Right lobe of liver (tissue), 6 donors: ENCODE results near the gene CENPU. TPM values are rescaled to one million over a fixed set of nuclear protein-coding genes. Genes with fewer than 3 reads are reported as not detected.
A peak's percentile ranks its signal among the peaks of the same experiment; 100 is the strongest.

Source experiments
- ATAC-seq, 4 donors: fragments of 200-7000 bp; cut with Tn5 transposase; one replicate each; pipeline ENCODE4 v1.9.1; 2020; ENCODE audit warnings: mild to moderate bottlenecking in 4 of 4, moderate library complexity in 4 of 4
- DNase-seq, 3 donors: peaks; one replicate each; pipeline ENCODE4 v3.0.0-alpha.2; 2020
- H3K27ac ChIP-seq, 3 donors: fragments of 200-600 bp; one replicate each; pipeline ENCODE4 v1.8.0; 2022
- H3K27me3 ChIP-seq, 2 donors: fragments of 200-600 bp; one replicate each; pipeline ENCODE4 v1.8.0; 2022
- H3K36me3 ChIP-seq, 4 donors: fragments of 200-600 bp; sonication (generic) in 1 of 4; one replicate each; pipeline versions ENCODE4 v1.5.1 to v1.8.0; 2017 to 2022; ENCODE audit warnings: control low read depth in 1 of 4
- H3K4me1 ChIP-seq, 4 donors: fragments of 200-600 bp; sonication (generic) in 1 of 4; one replicate each; pipeline versions ENCODE4 v1.5.1 to v1.8.0; 2017 to 2022; ENCODE audit warnings: control low read depth in 1 of 4
- H3K4me3 ChIP-seq, 3 donors: fragments of 200-600 bp; one replicate each; pipeline ENCODE4 v1.8.0; 2022
- H3K9me3 ChIP-seq, 4 donors: fragments of 200-600 bp; sonication (generic) in 1 of 4; one replicate each; pipeline versions ENCODE4 v1.5.1 to v1.8.0; 2017 to 2022; ENCODE audit warnings: control low read depth in 1 of 4
- POLR2A ChIP-seq: fragments of 450-650 bp; IDR thresholded peaks from one replicate; pipeline ENCODE4 v1.6.1; 2017; ENCODE audit warnings: antibody characterized with exemption, mild to moderate bottlenecking
- WGBS: methylation state at CpG from one replicate; pipeline ENCODE4 v1.1.6; 2018; ENCODE audit warnings: low coverage, low lambda C conversion rate; ENCODE audit not compliant: insufficient coverage; ENCODE audit errors: missing lambda C conversion rate; 5-methylcytosine and 5-hydroxymethylcytosine counted together
- intact Hi-C, 2 donors: fragments of 100-400 bp; cut with DNase I; formaldehyde crosslinking; loops; one replicate each; pipeline versions ENCODE4 v1.11.2 to v1.14.1; 2022
- total RNA-seq, 6 experiments: library from RNA; depleted of rRNA in 2 of 6; stranded (reverse); fragments of >200 nt in 2 of 6; fragmentation: NEBNext Ultra II Directional in 3 of 6; extraction: Animal tissue kit (Norgen Biotek cat#: 25700) in 3 of 6; gene quantifications; one replicate each; pipeline versions ENCODE4 v1.1.0 to v1.2.4, GENCODE V29; 2016 to 2023
- TF ChIP-seq, protein P1 (sequence below), 4 donors: fragments of 200-600 bp in 3 of 4; fragments of 450-650 bp in 1 of 4; IDR thresholded peaks; one replicate each; pipeline versions ENCODE4 v1.5.1 to v1.8.0; 2016 to 2022; ENCODE audit warnings: antibody characterized with exemption in 4 of 4, mild to moderate bottlenecking in 2 of 4
- donor health status: DM: no; HTN: yes; CAD: no.
- donor health status: DM: no; HTN: no; CAD: no.
- donor health status: DM: no; HTN: no; CAD: no.
- donor health status: DM: no; HTN: yes; CAD: no.
- donor health status: DM: no; HTN: yes; CAD: no.

CENPU gene
- total RNA-seq, 6 experiments from 2014 or later: 0.84 to 10.0 (median 1.5) TPM

DNA sequence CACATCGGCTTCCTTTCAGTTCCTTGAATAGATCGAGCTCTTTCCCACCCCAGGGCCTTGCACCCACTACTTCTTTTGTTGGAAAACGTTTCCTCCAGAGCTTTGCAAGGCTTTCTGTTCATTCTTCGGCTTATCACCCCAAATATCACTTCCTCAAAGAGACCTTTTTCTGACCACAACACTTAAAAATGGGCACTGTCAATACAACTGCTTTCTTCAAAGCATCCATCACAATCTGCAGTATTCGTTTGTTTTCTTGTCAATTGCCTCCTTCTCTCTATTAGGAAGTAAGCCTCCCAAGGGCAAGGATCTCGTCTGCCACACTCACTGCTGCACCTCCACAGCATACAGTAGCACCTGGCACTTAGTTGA, 17.7 kb upstream of the CENPU start:
- DNase-seq: no peak
- ATAC-seq: peak in 1 of 4 donors; percentile 3
- no peak for TF ChIP-seq POLR2A
- TF ChIP-seq, protein P1, sequence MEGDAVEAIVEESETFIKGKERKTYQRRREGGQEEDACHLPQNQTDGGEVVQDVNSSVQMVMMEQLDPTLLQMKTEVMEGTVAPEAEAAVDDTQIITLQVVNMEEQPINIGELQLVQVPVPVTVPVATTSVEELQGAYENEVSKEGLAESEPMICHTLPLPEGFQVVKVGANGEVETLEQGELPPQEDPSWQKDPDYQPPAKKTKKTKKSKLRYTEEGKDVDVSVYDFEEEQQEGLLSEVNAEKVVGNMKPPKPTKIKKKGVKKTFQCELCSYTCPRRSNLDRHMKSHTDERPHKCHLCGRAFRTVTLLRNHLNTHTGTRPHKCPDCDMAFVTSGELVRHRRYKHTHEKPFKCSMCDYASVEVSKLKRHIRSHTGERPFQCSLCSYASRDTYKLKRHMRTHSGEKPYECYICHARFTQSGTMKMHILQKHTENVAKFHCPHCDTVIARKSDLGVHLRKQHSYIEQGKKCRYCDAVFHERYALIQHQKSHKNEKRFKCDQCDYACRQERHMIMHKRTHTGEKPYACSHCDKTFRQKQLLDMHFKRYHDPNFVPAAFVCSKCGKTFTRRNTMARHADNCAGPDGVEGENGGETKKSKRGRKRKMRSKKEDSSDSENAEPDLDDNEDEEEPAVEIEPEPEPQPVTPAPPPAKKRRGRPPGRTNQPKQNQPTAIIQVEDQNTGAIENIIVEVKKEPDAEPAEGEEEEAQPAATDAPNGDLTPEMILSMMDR (IDR thresholded peaks at IDR 0.05): no peak
- peaks cover 10 to 31% (median 18%) of the 10 kb centered on the region in 4 donors for H3K36me3 ChIP-seq
- H3K4me3 ChIP-seq: no peak overlapping the region
- peaks cover 0 to 54% (median 13%) of the 10 kb centered on the region in 4 donors for H3K4me1 ChIP-seq
- H3K9me3 ChIP-seq: no peaks in the 10 kb centered on the region
- WGBS: 40% methylated on average over 6 of the region's 6 CpGs
- peak overlapping the region in 1 of 3 donors; percentile 74 for H3K27ac ChIP-seq
- intact Hi-C loops: loop anchor here in 1 of 2 donors (10.0 kb wide), 1 partner anchor 233 kb away; no protein-coding TSS in a partner anchor
- no peaks in the 10 kb centered on the region for H3K27me3 ChIP-seq

DNA sequence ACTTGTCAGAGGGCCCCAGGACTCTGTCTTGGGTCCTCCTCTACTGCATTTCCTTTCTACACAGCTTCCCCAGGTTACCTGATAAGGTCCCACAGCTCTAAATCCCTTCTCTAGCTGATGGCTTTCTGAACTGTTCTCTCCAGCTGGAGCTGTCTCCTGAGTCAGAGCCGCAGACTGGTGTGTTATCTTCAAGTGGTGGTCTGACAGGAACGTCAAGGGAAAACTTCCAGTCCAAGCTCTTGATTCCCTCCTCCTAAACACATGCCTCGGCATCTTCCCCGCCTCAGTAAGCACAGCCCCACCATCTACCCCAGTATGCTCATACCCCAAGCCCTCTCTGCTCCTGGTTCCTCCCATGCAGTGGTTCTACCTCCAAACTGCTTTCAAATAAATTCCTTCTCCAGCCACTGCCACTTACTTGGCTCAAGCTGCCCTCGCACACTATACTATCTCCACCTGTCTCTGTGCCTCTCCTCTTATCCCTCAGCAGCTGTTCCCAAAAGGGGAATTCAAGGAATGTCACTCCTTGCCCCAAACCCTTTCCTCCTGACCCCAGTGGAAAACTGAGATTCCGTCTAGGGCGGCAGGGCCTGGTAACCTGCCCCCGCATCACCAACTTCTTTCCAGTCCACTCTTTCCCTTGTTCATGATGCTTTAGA, 17.2 kb upstream of the CENPU start:
- WGBS: 51% methylated on average over 8 of the region's 8 CpGs
- no peak overlapping the region for H3K4me3 ChIP-seq
- no peaks in the 10 kb centered on the region for H3K9me3 ChIP-seq
- H3K36me3 ChIP-seq: peaks cover 6 to 25% (median 13%) of the 10 kb centered on the region in 4 donors
- no peaks in the 10 kb centered on the region for H3K27me3 ChIP-seq
- peak overlapping the region in 1 of 3 donors; percentile 74 for H3K27ac ChIP-seq
- DNase-seq: no peak
- peaks cover 0 to 59% (median 15%) of the 10 kb centered on the region in 4 donors for H3K4me1 ChIP-seq
- TF ChIP-seq POLR2A: no peak
- TF ChIP-seq, protein P1 (IDR thresholded peaks at IDR 0.05): no peak
- ATAC-seq: peak in 2 of 4 donors; percentile 0 to 14
- intact Hi-C loops: loop anchor here in 1 of 2 donors (10.0 kb wide), 1 partner anchor 234 kb away; no protein-coding TSS in a partner anchor

DNA sequence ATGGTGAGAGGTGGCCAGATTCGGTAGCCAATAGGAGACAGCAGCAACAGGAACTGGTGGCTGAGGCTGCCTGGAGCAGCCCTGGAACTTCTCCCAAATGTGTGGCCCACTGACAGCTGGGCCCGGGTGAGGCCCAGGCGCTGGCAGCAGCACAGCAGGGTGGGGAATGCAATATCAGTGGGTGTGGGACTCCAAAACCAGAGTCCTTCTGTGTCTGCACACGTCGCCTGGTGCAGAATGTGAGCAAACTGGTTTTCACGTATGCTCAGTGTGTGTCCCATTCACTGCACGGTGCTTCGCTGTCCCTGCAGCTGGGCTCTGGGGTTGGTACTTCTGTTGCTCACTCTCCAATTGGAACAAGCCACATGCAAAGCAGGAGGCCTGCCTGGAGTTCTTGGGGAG, 14.4 kb upstream of the CENPU start:
- Histone ChIP-seq H3K27me3 (no peaks in the 10 kb centered on the region), H3K27ac (peak overlapping the region in 2 of 3 donors; percentile 20 to 74), H3K36me3 (no peaks in the 10 kb centered on the region), H3K9me3 (no peaks in the 10 kb centered on the region), H3K4me1 (peaks cover 0 to 70% (median 17%) of the 10 kb centered on the region in 4 donors), H3K4me3 (no peak overlapping the region)
- ATAC-seq (no peak), DNase-seq (no peak)
- intact Hi-C loops: no loop called here
- TF ChIP-seq, protein P1 (IDR thresholded peaks at IDR 0.05): no peak
- no CpG with 5 or more reads among the region's 8 CpGs for WGBS

GRCh38 chr4:184747034-184747830, 13.3 kb upstream of the CENPU start:
- Histone ChIP-seq H3K9me3 (no peaks in the 10 kb centered on the region), H3K27me3 (no peaks in the 10 kb centered on the region), H3K4me1 (peaks cover 0 to 62% (median 17%) of the 10 kb centered on the region in 4 donors), H3K27ac (peak overlapping the region; percentile 54 to 81 (median 74)), H3K4me3 (no peak overlapping the region), H3K36me3 (no peaks in the 10 kb centered on the region)
- DNase-seq (peak; percentile 71 to 92 (median 90)), ATAC-seq (peak; percentile 70 to 84 (median 75))
- TF ChIP-seq, protein P1 (IDR thresholded peaks at IDR 0.05): no peak
- no peak for TF ChIP-seq POLR2A
- 50% methylated on average over 1 of the region's 4 CpGs for WGBS
- intact Hi-C loops: no loop called here
